HUES48 (cell line): ENCODE data around the gene TCHP.
"Not testable (repeated sequence)": the region's sequence is repeated elsewhere in the genome, so short reads cannot be mapped to it uniquely, and the experiment has no call there.

ENCODE experiments used
- H3K27ac ChIP-seq: one replicate; pipeline ENCODE4 v1.7.0; 2013; ENCODE audit warnings: low read depth, low read length, inconsistent platforms
- H3K27me3 ChIP-seq: 2 replicates; pipeline ENCODE4 v1.6.1; 2013; ENCODE audit warnings: mild to moderate bottlenecking, low read length; ENCODE audit not compliant: control insufficient read depth, insufficient read depth
- H3K36me3 ChIP-seq: 2 replicates; pipeline ENCODE4 v1.6.1; 2013; ENCODE audit warnings: low read length; ENCODE audit not compliant: control insufficient read depth, insufficient read depth
- H3K4me1 ChIP-seq: 2 replicates; pipeline ENCODE4 v1.6.1; 2013; ENCODE audit warnings: mild to moderate bottlenecking, low read length; ENCODE audit not compliant: control insufficient read depth, insufficient read depth
- H3K4me3 ChIP-seq: 2 replicates; pipeline ENCODE4 v1.5.1; 2013; ENCODE audit warnings: mild to moderate bottlenecking, low read depth, low read length
- H3K9ac ChIP-seq: 2 replicates; pipeline ENCODE4 v1.6.1; 2013; ENCODE audit warnings: mild to moderate bottlenecking, low read depth, low read length, moderate library complexity
- H3K9me3 ChIP-seq: 2 replicates; pipeline ENCODE4 v1.6.1; 2013; ENCODE audit warnings: low read length; ENCODE audit not compliant: control insufficient read depth, insufficient read depth

Gene TCHP

GRCh38 chr12:109899783-109900751, at the start of gene TCHP:
Gene TCHP (plus strand): TSS chr12:109900274. CDS start chr12:109903027, 2,753 bp downstream.
- H3K36me3 ChIP-seq = no peaks in the 10 kb centered on the region; the same call in 1 of the 2 replicates
- H3K9me3 ChIP-seq = no peaks in the 10 kb centered on the region
- peaks cover 15% of the 10 kb centered on the region for H3K4me1 ChIP-seq
- peak within 1 kb of the TSS; percentile 81 for H3K27ac ChIP-seq
- peak within 1 kb of the TSS; percentile 70 for H3K4me3 ChIP-seq
- H3K9ac ChIP-seq = peak within 1 kb of the TSS; percentile 13; the same call in 1 of the 2 replicates
- peaks cover 95% of the 10 kb centered on the region for H3K27me3 ChIP-seq

GRCh38 chr12:109850518-109850917, 49.6 kb upstream of the TCHP start:
- not testable (repeated sequence) for H3K4me3 ChIP-seq, H3K36me3 ChIP-seq, H3K27me3 ChIP-seq, H3K27ac ChIP-seq, H3K9me3 ChIP-seq, H3K4me1 ChIP-seq, H3K9ac ChIP-seq

GRCh38 chr12:109855377-109855776, 44.7 kb upstream of the TCHP start:
- Histone ChIP-seq H3K4me1 (no peaks in the 10 kb centered on the region), H3K36me3 (peaks cover 15% of the 10 kb centered on the region; the same call in 1 of the 2 replicates), H3K9me3 (no peaks in the 10 kb centered on the region), H3K27ac (no peak overlapping the region), H3K9ac (no peak overlapping the region), H3K4me3 (no peak overlapping the region), H3K27me3 (no peaks in the 10 kb centered on the region)

- Histone ChIP-seq H3K27ac (no peak overlapping the region), H3K4me1 (no peaks in the 10 kb centered on the region), H3K36me3 (peaks cover 19% of the 10 kb centered on the region; the same call in 1 of the 2 replicates), H3K27me3 (no peaks in the 10 kb centered on the region), H3K9ac (no peak overlapping the region), H3K4me3 (no peak overlapping the region), H3K9me3 (no peaks in the 10 kb centered on the region)
Measured at GRCh38 chr12:109857715-109858114, 42.4 kb upstream of the TCHP start.

- no peak overlapping the region for H3K9ac ChIP-seq
- no peak overlapping the region for H3K27ac ChIP-seq
- H3K27me3 ChIP-seq = no peaks in the 10 kb centered on the region
- no peak overlapping the region for H3K4me3 ChIP-seq
- no peaks in the 10 kb centered on the region for H3K9me3 ChIP-seq
- H3K36me3 ChIP-seq = peaks cover 19% of the 10 kb centered on the region; the same call in 1 of the 2 replicates
- H3K4me1 ChIP-seq = no peaks in the 10 kb centered on the region
Measured at GRCh38 chr12:109858764-109859163, 41.3 kb upstream of the TCHP start.

- no peak overlapping the region for H3K9ac ChIP-seq
- peaks cover 9% of the 10 kb centered on the region; the same call in 1 of the 2 replicates for H3K4me1 ChIP-seq
- H3K27ac ChIP-seq = no peak overlapping the region
- H3K27me3 ChIP-seq = no peaks in the 10 kb centered on the region
- H3K36me3 ChIP-seq = peaks cover 19% of the 10 kb centered on the region; the same call in 1 of the 2 replicates
- H3K9me3 ChIP-seq = no peaks in the 10 kb centered on the region
- no peak overlapping the region for H3K4me3 ChIP-seq
Measured at GRCh38 chr12:109860977-109861376, 39.1 kb upstream of the TCHP start.

- H3K27ac ChIP-seq = no peak overlapping the region
- H3K36me3 ChIP-seq = peaks cover 19% of the 10 kb centered on the region; the same call in 1 of the 2 replicates
- H3K9ac ChIP-seq = no peak overlapping the region
- H3K27me3 ChIP-seq = no peaks in the 10 kb centered on the region
- H3K9me3 ChIP-seq = no peaks in the 10 kb centered on the region
- H3K4me1 ChIP-seq = peaks cover 9% of the 10 kb centered on the region; the same call in 1 of the 2 replicates
- no peak overlapping the region for H3K4me3 ChIP-seq
Measured at GRCh38 chr12:109861689-109862314, 38.3 kb upstream of the TCHP start.

GRCh38 chr12:109862491-109862890, 37.6 kb upstream of the TCHP start:
- not testable (repeated sequence) for H3K27ac ChIP-seq, H3K9ac ChIP-seq, H3K27me3 ChIP-seq, H3K4me3 ChIP-seq, H3K9me3 ChIP-seq, H3K4me1 ChIP-seq
- H3K36me3 ChIP-seq = peaks cover 12% of the 10 kb centered on the region; the same call in 1 of the 2 replicates

GRCh38 chr12:109863847-109864712, 36.0 kb upstream of the TCHP start:
- Histone ChIP-seq H3K36me3 (0 out of 2 replicates have a peak, but pooled peaks cover 4% of the 10 kb centered on the region), H3K4me1 (peaks cover 9% of the 10 kb centered on the region; the same call in 1 of the 2 replicates), H3K27ac (no peak overlapping the region), H3K9ac (no peak overlapping the region), H3K27me3 (no peaks in the 10 kb centered on the region), H3K9me3 (no peaks in the 10 kb centered on the region), H3K4me3 (no peak overlapping the region)

- H3K27ac ChIP-seq = no peak overlapping the region
- no peak overlapping the region for H3K4me3 ChIP-seq
- no peaks in the 10 kb centered on the region for H3K9me3 ChIP-seq
- H3K4me1 ChIP-seq = peaks cover 9% of the 10 kb centered on the region; the same call in 1 of the 2 replicates
- 0 out of 2 replicates have a peak, but pooled peaks cover 4% of the 10 kb centered on the region for H3K36me3 ChIP-seq
- H3K27me3 ChIP-seq = no peaks in the 10 kb centered on the region
- H3K9ac ChIP-seq = no peak overlapping the region
Measured at GRCh38 chr12:109864916-109865315, 35.2 kb upstream of the TCHP start.
